SK-N-SH treated with all-trans-retinoic acid at 6 μM for 48 hours (cell line): ENCODE data around the gene CNTNAP1.

Experiments used
- ISL1 ChIP-seq: fragments of 250-450 bp; sonication (Bioruptor Pico); IDR thresholded peaks from 2 replicates; pipeline ENCODE4 v2.1.2; 2022; ENCODE audit warnings: mild to moderate bottlenecking, moderate library complexity
- OSR1 ChIP-seq: fragments of 250-450 bp; sonication (Bioruptor Pico); IDR thresholded peaks from 2 replicates; pipeline ENCODE4 v1.8.0; 2022; ENCODE audit warnings: moderate library complexity, mild to moderate bottlenecking, inconsistent platforms
- ZFP3 ChIP-seq: fragments of 250-450 bp; sonication (Bioruptor Pico); IDR thresholded peaks from 2 replicates; pipeline ENCODE4 v1.5.0; 2020; ENCODE audit warnings: mild to moderate bottlenecking, moderate library complexity
- TF ChIP-seq, protein P1 (sequence below): fragments of 250-450 bp; sonication (Bioruptor Pico); IDR thresholded peaks from 2 replicates; pipeline ENCODE4 v1.5.0; 2020; ENCODE audit warnings: mild to moderate bottlenecking, moderate library complexity
- TF ChIP-seq, protein P2 (sequence below): fragments of 250-450 bp; sonication (Bioruptor Pico); IDR thresholded peaks from 2 replicates; pipeline ENCODE4 v1.8.0; 2020; ENCODE audit warnings: mild to moderate bottlenecking, moderate library complexity, borderline replicate concordance
- TF ChIP-seq, protein P3 (sequence below): fragments of 250-450 bp; sonication (Bioruptor Pico); IDR thresholded peaks from 2 replicates; pipeline ENCODE4 v1.5.1; 2021; ENCODE audit warnings: mild to moderate bottlenecking, moderate library complexity

DNA sequence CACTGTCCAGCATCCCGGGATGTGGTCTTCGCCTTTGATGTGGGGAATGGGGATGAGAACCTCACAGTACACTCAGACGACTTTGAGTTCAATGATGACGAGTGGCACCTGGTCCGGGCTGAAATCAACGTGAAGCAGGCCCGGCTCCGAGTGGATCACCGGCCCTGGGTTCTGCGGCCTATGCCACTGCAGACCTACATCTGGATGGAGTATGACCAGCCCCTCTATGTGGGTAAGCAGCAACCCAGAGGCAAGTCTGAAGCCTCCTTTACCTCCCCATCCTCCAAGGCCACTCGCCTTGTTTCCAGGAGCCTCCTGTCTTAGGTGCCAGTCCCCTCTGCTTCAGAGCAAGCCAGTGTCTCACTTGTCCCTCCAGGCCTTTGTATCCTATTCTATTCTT is 10.2 kb downstream of the CNTNAP1 start:
- TF ChIP-seq, protein P1, sequence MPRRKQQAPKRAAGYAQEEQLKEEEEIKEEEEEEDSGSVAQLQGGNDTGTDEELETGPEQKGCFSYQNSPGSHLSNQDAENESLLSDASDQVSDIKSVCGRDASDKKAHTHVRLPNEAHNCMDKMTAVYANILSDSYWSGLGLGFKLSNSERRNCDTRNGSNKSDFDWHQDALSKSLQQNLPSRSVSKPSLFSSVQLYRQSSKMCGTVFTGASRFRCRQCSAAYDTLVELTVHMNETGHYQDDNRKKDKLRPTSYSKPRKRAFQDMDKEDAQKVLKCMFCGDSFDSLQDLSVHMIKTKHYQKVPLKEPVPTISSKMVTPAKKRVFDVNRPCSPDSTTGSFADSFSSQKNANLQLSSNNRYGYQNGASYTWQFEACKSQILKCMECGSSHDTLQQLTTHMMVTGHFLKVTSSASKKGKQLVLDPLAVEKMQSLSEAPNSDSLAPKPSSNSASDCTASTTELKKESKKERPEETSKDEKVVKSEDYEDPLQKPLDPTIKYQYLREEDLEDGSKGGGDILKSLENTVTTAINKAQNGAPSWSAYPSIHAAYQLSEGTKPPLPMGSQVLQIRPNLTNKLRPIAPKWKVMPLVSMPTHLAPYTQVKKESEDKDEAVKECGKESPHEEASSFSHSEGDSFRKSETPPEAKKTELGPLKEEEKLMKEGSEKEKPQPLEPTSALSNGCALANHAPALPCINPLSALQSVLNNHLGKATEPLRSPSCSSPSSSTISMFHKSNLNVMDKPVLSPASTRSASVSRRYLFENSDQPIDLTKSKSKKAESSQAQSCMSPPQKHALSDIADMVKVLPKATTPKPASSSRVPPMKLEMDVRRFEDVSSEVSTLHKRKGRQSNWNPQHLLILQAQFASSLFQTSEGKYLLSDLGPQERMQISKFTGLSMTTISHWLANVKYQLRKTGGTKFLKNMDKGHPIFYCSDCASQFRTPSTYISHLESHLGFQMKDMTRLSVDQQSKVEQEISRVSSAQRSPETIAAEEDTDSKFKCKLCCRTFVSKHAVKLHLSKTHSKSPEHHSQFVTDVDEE (CRISPR knock-in tag): no peak
- TF ChIP-seq, protein P2, sequence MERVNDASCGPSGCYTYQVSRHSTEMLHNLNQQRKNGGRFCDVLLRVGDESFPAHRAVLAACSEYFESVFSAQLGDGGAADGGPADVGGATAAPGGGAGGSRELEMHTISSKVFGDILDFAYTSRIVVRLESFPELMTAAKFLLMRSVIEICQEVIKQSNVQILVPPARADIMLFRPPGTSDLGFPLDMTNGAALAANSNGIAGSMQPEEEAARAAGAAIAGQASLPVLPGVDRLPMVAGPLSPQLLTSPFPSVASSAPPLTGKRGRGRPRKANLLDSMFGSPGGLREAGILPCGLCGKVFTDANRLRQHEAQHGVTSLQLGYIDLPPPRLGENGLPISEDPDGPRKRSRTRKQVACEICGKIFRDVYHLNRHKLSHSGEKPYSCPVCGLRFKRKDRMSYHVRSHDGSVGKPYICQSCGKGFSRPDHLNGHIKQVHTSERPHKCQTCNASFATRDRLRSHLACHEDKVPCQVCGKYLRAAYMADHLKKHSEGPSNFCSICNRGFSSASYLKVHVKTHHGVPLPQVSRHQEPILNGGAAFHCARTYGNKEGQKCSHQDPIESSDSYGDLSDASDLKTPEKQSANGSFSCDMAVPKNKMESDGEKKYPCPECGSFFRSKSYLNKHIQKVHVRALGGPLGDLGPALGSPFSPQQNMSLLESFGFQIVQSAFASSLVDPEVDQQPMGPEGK (CRISPR knock-in tag): no peak
- TF ChIP-seq ISL1 (CRISPR knock-in tag): no peak
- TF ChIP-seq, protein P3, sequence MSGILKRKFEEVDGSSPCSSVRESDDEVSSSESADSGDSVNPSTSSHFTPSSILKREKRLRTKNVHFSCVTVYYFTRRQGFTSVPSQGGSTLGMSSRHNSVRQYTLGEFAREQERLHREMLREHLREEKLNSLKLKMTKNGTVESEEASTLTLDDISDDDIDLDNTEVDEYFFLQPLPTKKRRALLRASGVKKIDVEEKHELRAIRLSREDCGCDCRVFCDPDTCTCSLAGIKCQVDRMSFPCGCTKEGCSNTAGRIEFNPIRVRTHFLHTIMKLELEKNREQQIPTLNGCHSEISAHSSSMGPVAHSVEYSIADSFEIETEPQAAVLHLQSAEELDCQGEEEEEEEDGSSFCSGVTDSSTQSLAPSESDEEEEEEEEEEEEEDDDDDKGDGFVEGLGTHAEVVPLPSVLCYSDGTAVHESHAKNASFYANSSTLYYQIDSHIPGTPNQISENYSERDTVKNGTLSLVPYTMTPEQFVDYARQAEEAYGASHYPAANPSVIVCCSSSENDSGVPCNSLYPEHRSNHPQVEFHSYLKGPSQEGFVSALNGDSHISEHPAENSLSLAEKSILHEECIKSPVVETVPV (CRISPR knock-in tag): no peak
- no peak for TF ChIP-seq ZFP3 (CRISPR knock-in tag)
- no peak for TF ChIP-seq OSR1
